Naive thymus-derived CD4-positive, alpha-beta T cell (primary cell): Measurements from ENCODE around the gene TOP1. TPM values are rescaled to one million over a fixed set of nuclear protein-coding genes. Genes with fewer than 3 reads are reported as not detected.
A peak's percentile ranks its signal among the peaks of the same experiment; 100 is the strongest.

Source experiments
- ATAC-seq: fragments of 150-1000 bp; cut with Tn5 transposase; 2 replicates; pipeline ENCODE4 v1.10.0; 2021; ENCODE audit warnings: mild to moderate bottlenecking, moderate library complexity
- CTCF ChIA-PET: fragments of 350-600 bp; sonication (Branson Sonifier 250); formaldehyde crosslinking; loops from one replicate; lab custom pipeline; 2021; ENCODE audit warnings: antibody characterized with exemption; lab: Charles Lee
- POLR2A ChIA-PET: fragments of 350-600 bp; sonication (Branson Sonifier 250); formaldehyde crosslinking; loops from one replicate; lab custom pipeline; 2021; ENCODE audit warnings: antibody characterized with exemption, inconsistent platforms; lab: Charles Lee
- DNase-seq, 9 donors: peaks; one replicate each; pipeline versions ENCODE4 v3.0.0 to v3.0.0-alpha.2; 2020 to 2022; ENCODE audit warnings: mixed read lengths in 1 of 9
- H3K27ac ChIP-seq: one replicate; pipeline ENCODE4 v1.7.0; 2013; ENCODE audit warnings: mild to moderate bottlenecking, low read depth, low read length, moderate library complexity
- H3K27me3 ChIP-seq, 2 donors: one replicate each; pipeline ENCODE4 v1.7.0; 2013; ENCODE audit warnings: low read length in 2 of 2, mild to moderate bottlenecking in 2 of 2, moderate library complexity in 2 of 2; ENCODE audit not compliant: control insufficient read depth in 2 of 2, insufficient read depth in 2 of 2
- H3K36me3 ChIP-seq, 3 experiments: 1 replicate in 2 of 3; 2 replicates in 1 of 3; pipeline ENCODE4 v1.7.0; 2013; ENCODE audit warnings: low read length in 3 of 3, mild to moderate bottlenecking in 3 of 3, moderate library complexity in 1 of 3; ENCODE audit not compliant: insufficient read depth in 3 of 3, control insufficient read depth in 2 of 3
- H3K4me1 ChIP-seq, 2 donors: one replicate each; pipeline ENCODE4 v1.7.0; 2013; ENCODE audit warnings: low read length in 2 of 2, mild to moderate bottlenecking in 2 of 2, moderate library complexity in 1 of 2; ENCODE audit not compliant: control insufficient read depth in 2 of 2, insufficient read depth in 2 of 2
- H3K4me3 ChIP-seq: 2 replicates; pipeline ENCODE4 v1.7.0; 2013; ENCODE audit warnings: mild to moderate bottlenecking, low read length
- H3K9me3 ChIP-seq, 3 experiments: 1 replicate in 2 of 3; 2 replicates in 1 of 3; pipeline ENCODE4 v1.7.0; 2013; ENCODE audit warnings: low read length in 3 of 3; ENCODE audit not compliant: control insufficient read depth in 2 of 3
- H3K27ac Mint-ChIP-seq, 9 donors: one replicate each; pipeline ENCODE4 v1.8.0; 2020 to 2022; ENCODE audit warnings: mixed read lengths in 9 of 9, mild to moderate bottlenecking in 8 of 9, moderate library complexity in 5 of 9, inconsistent platforms in 2 of 9
- H3K27me3 Mint-ChIP-seq, 5 donors: one replicate each; pipeline ENCODE4 v1.8.0; 2021 to 2022; ENCODE audit warnings: mixed read lengths in 5 of 5, mild to moderate bottlenecking in 1 of 5
- H3K36me3 Mint-ChIP-seq, 5 donors: one replicate each; pipeline ENCODE4 v1.8.0; 2020 to 2022; ENCODE audit warnings: mixed read lengths in 5 of 5, mild to moderate bottlenecking in 3 of 5, inconsistent platforms in 1 of 5
- H3K4me1 Mint-ChIP-seq, 7 donors: one replicate each; pipeline ENCODE4 v1.8.0; 2020 to 2022; ENCODE audit warnings: mixed read lengths in 7 of 7, mild to moderate bottlenecking in 3 of 7, inconsistent platforms in 1 of 7
- H3K4me3 Mint-ChIP-seq, 10 donors: one replicate each; pipeline ENCODE4 v1.8.0; 2020 to 2022; ENCODE audit warnings: mild to moderate bottlenecking in 10 of 10, mixed read lengths in 10 of 10, moderate library complexity in 6 of 10, inconsistent platforms in 2 of 10
- H3K9me3 Mint-ChIP-seq, 11 donors: one replicate each; pipeline ENCODE4 v1.8.0; 2020 to 2022; ENCODE audit warnings: mixed read lengths in 11 of 11, mild to moderate bottlenecking in 4 of 11, inconsistent platforms in 1 of 11, moderate library complexity in 1 of 11
- intact Hi-C, 2 donors: fragments of 100-400 bp; cut with micrococcal nuclease; formaldehyde crosslinking; loops; one replicate each; pipeline ENCODE4 v1.15.1; 2023
- polyA plus RNA-seq, 2 donors: library from polyadenylated mRNA; unstranded; fragments of 300-500 nt; fragmentation: Illumina TruSeq; gene quantifications; one replicate each; pipeline ENCODE4 v1.2.3, GENCODE V29; 2021
- total RNA-seq, 6 experiments: library from RNA in 5 of 6; stranded (reverse) in 5 of 6; gene quantifications; 1 replicate in 5 of 6; 2 replicates in 1 of 6; pipeline ENCODE4 v1.2.3 and lab custom pipeline; 2021 to 2026

TOP1 gene
- total and polyA plus RNA-seq, 7 experiments from 2014 or later: 10.2 to 82.8 (median 33.3) TPM

- CTCF ChIA-PET: interaction anchor here (0.6 to 1.8 kb wide), 5 partner anchors 9 to 153 kb away, joined by 3 to 7 read pairs (median 3); no protein-coding TSS in a partner anchor
- H3K4me3 ChIP-seq: no peak overlapping the region
- H3K4me1 ChIP-seq: peaks cover 0 to 10% of the 10 kb centered on the region in 2 donors
- POLR2A ChIA-PET: interaction anchor here (0.7 to 30.3 kb wide), 3 partner anchors 12 to 259 kb away, joined by 3 to 604 read pairs (median 4); partner anchors contain the start of gene PLCG1
- no peaks in the 10 kb centered on the region for H3K9me3 ChIP-seq
- H3K9me3 Mint-ChIP-seq: no peaks in the 10 kb centered on the region
- H3K27me3 ChIP-seq: no peaks in the 10 kb centered on the region
- no peaks in the 10 kb centered on the region for H3K27me3 Mint-ChIP-seq
- DNase-seq: no peak
- no peak overlapping the region for H3K4me3 Mint-ChIP-seq
- H3K36me3 ChIP-seq: peaks cover 66 to 98% (median 73%) of the 10 kb centered on the region in 3 experiments
- peaks cover 24 to 49% (median 34%) of the 10 kb centered on the region in 7 donors for H3K4me1 Mint-ChIP-seq
- no peak for ATAC-seq
- peak overlapping the region in 7 of 9 donors; percentile 41 to 85 (median 68) for H3K27ac Mint-ChIP-seq
- peaks cover 22 to 76% (median 37%) of the 10 kb centered on the region in 5 donors for H3K36me3 Mint-ChIP-seq
- peak overlapping the region; percentile 57 for H3K27ac ChIP-seq
- intact Hi-C loops: no loop called here
Observed at GRCh38 chr20:41169162-41169690, 140.6 kb downstream of the TOP1 start.

- H3K4me1 ChIP-seq: peaks cover 0 to 10% of the 10 kb centered on the region in 2 donors
- no peaks in the 10 kb centered on the region for H3K9me3 ChIP-seq
- intact Hi-C loops: no loop called here
- Mint-ChIP-seq H3K27me3 (no peaks in the 10 kb centered on the region), H3K4me1 (peaks cover 20 to 52% (median 31%) of the 10 kb centered on the region in 7 donors), H3K36me3 (peaks cover 18 to 76% (median 36%) of the 10 kb centered on the region in 5 donors), H3K4me3 (no peak overlapping the region), H3K27ac (peak overlapping the region in 7 of 9 donors; percentile 64 to 89 (median 75)), H3K9me3 (no peaks in the 10 kb centered on the region)
- no peak for ATAC-seq
- peak overlapping the region; percentile 57 for H3K27ac ChIP-seq
- H3K36me3 ChIP-seq: peaks cover 66 to 98% (median 72%) of the 10 kb centered on the region in 3 experiments
- no peak overlapping the region for H3K4me3 ChIP-seq
- DNase-seq: no peak
- ChIA-PET CTCF (interaction anchor here (0.6 to 1.8 kb wide), 6 partner anchors 10 to 170 kb away, joined by 3 to 7 read pairs (median 4); partner anchors contain the start of gene LPIN3), POLR2A (interaction anchor here (0.7 to 30.3 kb wide), 3 partner anchors 13 to 258 kb away, joined by 3 to 604 read pairs (median 4); partner anchors contain the start of gene PLCG1)
- no peaks in the 10 kb centered on the region for H3K27me3 ChIP-seq
Observed at GRCh38 chr20:41169791-41170351, 141.2 kb downstream of the TOP1 start.

- ChIA-PET CTCF (interaction anchor here (0.7 to 1.8 kb wide), 4 partner anchors 13 to 170 kb away, joined by 3 to 7 read pairs (median 6); partner anchors contain the start of gene LPIN3), POLR2A (interaction anchor here (1.1 to 30.3 kb wide), 2 partner anchors 13 to 30 kb away, joined by 4 to 604 read pairs; partner anchors contain the start of gene PLCG1)
- Mint-ChIP-seq H3K36me3 (peaks cover 18 to 71% (median 36%) of the 10 kb centered on the region in 5 donors), H3K27me3 (no peaks in the 10 kb centered on the region), H3K9me3 (no peaks in the 10 kb centered on the region), H3K4me1 (peaks cover 20 to 48% (median 31%) of the 10 kb centered on the region in 7 donors), H3K27ac (peak overlapping the region; percentile 15 to 89 (median 75)), H3K4me3 (peak overlapping the region in 1 of 10 donors; percentile 18)
- H3K27me3 ChIP-seq: no peaks in the 10 kb centered on the region
- no peaks in the 10 kb centered on the region for H3K9me3 ChIP-seq
- ATAC-seq (no peak), DNase-seq (no peak)
- intact Hi-C loops: no loop called here
- H3K27ac ChIP-seq: peak overlapping the region; percentile 57
- H3K4me1 ChIP-seq: peaks cover 0 to 10% of the 10 kb centered on the region in 2 donors
- peaks cover 62 to 98% (median 66%) of the 10 kb centered on the region in 3 experiments for H3K36me3 ChIP-seq
- H3K4me3 ChIP-seq: no peak overlapping the region
Observed at GRCh38 chr20:41170386-41171105, 141.9 kb downstream of the TOP1 start.

- peak in 1 of 9 donors; percentile 18 for DNase-seq
- Histone ChIP-seq H3K9me3 (no peaks in the 10 kb centered on the region), H3K4me1 (peaks cover 0 to 10% of the 10 kb centered on the region in 2 donors), H3K36me3 (peaks cover 54 to 97% (median 55%) of the 10 kb centered on the region in 3 experiments), H3K4me3 (no peak overlapping the region), H3K27me3 (no peaks in the 10 kb centered on the region), H3K27ac (peak overlapping the region; percentile 48)
- Mint-ChIP-seq H3K36me3 (peaks cover 14 to 60% (median 36%) of the 10 kb centered on the region in 5 donors), H3K27me3 (no peaks in the 10 kb centered on the region), H3K4me1 (peaks cover 15 to 40% (median 27%) of the 10 kb centered on the region in 7 donors), H3K27ac (peak overlapping the region; percentile 68 to 89 (median 77)), H3K4me3 (no peak overlapping the region), H3K9me3 (no peaks in the 10 kb centered on the region)
- no peak for ATAC-seq
- CTCF ChIA-PET: interaction anchor here (1.3 to 2.3 kb wide), 8 partner anchors 13 to 167 kb away, joined by 3 to 35 read pairs (median 10); no protein-coding TSS in a partner anchor
- POLR2A ChIA-PET: interaction anchor here (1.0 to 30.3 kb wide), 4 partner anchors 13 to 168 kb away, joined by 3 to 604 read pairs (median 3); partner anchors contain the start of genes LPIN3 and PLCG1
- intact Hi-C loops: loop anchor here in 1 of 2 donors (2.0 kb wide), 1 partner anchor 15 kb away; no protein-coding TSS in a partner anchor
Observed at GRCh38 chr20:41171736-41172295, 143.2 kb downstream of the TOP1 start.

DNA sequence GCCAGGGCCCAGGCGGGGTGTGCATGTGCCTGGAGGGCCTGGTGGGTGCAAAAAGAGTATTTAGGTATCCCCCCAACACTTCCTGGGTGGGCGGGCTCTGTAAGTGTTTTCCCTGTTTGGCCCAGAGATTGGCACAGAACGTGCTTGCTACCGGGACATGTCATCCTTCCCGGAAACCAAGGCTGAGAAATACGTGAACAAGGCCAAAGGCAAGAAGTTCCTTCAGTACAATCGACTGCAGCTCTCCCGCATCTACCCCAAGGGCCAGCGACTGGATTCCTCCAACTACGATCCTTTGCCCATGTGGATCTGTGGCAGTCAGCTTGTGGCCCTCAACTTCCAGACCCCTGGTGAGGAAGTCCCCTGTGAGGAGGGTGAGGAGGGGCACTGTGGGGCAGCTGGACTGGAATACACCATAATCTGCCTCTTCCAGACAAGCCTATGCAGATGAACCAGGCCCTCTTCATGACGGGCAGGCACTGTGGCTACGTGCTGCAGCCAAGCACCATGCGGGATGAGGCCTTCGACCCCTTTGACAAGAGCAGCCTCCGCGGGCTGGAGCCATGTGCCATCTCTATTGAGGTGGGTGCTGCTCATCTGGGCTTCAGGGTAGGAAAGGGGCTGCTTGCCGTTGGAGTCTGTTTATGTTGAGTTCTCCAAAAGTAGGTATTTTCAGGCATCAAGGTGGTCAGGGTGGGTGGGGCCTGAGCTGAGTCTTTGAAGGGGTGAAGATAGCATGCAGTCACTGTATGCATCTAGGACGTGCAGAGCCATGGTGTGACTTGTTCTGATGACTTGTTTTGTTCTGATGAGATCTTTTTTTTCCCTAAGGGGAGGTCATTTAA lies 143.9 kb downstream of the TOP1 start:
- H3K36me3 Mint-ChIP-seq: peaks cover 8 to 53% (median 30%) of the 10 kb centered on the region in 5 donors
- peak; percentile 4 for ATAC-seq
- ChIA-PET CTCF (interaction anchor here (0.6 to 2.3 kb wide), 20 partner anchors 9 to 167 kb away, joined by 3 to 35 read pairs (median 6); no protein-coding TSS in a partner anchor), POLR2A (interaction anchor here (0.6 to 30.3 kb wide), 8 partner anchors 13 to 225 kb away, joined by 3 to 604 read pairs (median 3); partner anchors contain the start of genes LPIN3 and PLCG1)
- DNase-seq: peak in 2 of 9 donors; percentile 1 to 19
- H3K27me3 Mint-ChIP-seq: no peaks in the 10 kb centered on the region
- no peaks in the 10 kb centered on the region for H3K9me3 Mint-ChIP-seq
- H3K27ac ChIP-seq: peak overlapping the region; percentile 48
- peak overlapping the region in 8 of 9 donors; percentile 56 to 89 (median 78) for H3K27ac Mint-ChIP-seq
- H3K9me3 ChIP-seq: no peaks in the 10 kb centered on the region
- H3K4me1 ChIP-seq: peaks cover 0 to 5% of the 10 kb centered on the region in 2 donors
- no peak overlapping the region for H3K4me3 ChIP-seq
- no peaks in the 10 kb centered on the region for H3K27me3 ChIP-seq
- intact Hi-C loops: loop anchor here (1.0 to 2.0 kb wide), 4 partner anchors 16 to 168 kb away; partner anchors contain the start of gene LPIN3 (in 2 of the 2)
- no peak overlapping the region for H3K4me3 Mint-ChIP-seq
- peaks cover 8 to 33% (median 21%) of the 10 kb centered on the region in 7 donors for H3K4me1 Mint-ChIP-seq
- H3K36me3 ChIP-seq: peaks cover 48 to 97% (median 48%) of the 10 kb centered on the region in 3 experiments
